SK-N-SH (cell line): Measurements from ENCODE around the gene ATP6V0C. TPM values are rescaled to one million over a fixed set of nuclear protein-coding genes. Genes with fewer than 3 reads are reported as not detected.
"Not testable (repeated sequence)": the region's sequence is repeated elsewhere in the genome, so short reads cannot be mapped to it uniquely, and the experiment has no call there.

ENCODE experiments used
- CTCF ChIA-PET: fragments of 300-600, 350-600 bp; formaldehyde crosslinking; extraction: SDS; loops from one replicate; lab custom pipeline; 2021; lab: Yijun Ruan, JAX
- POLR2A ChIA-PET: fragments of 350-600 bp; sonication (Branson Sonifier 250); formaldehyde crosslinking; extraction: SDS; loops from one replicate; lab custom pipeline; 2020; ENCODE audit warnings: antibody characterized with exemption, inconsistent platforms; lab: Yijun Ruan, JAX
- DNase-seq: peaks from one replicate; pipeline ENCODE4 v3.0.0; 2012
- H2AFZ ChIP-seq: fragments of 200-600 bp; sonication (generic); 2 replicates; pipeline ENCODE4 v1.8.1; 2016; ENCODE audit warnings: antibody characterized with exemption, mild to moderate bottlenecking, low read depth
- H3F3A ChIP-seq: fragments of 200-600 bp; sonication (generic); replicated peaks from 2 replicates; pipeline ENCODE3; 2016; ENCODE audit warnings: antibody characterized with exemption, mild to moderate bottlenecking; ENCODE audit not compliant: insufficient read depth
- H3K27ac ChIP-seq, 2 experiments: fragments of 200-500 bp in 1 of 2; fragments of 200-600 bp in 1 of 2; sonication (Bioruptor generic) in 1 of 2; sonication (generic), shearing (Covaris generic) in 1 of 2; 2 replicates each; pipeline versions ENCODE4 v1.5.1 to v1.6.1; 2014 to 2016; ENCODE audit warnings: low read depth in 2 of 2, inconsistent platforms in 1 of 2, low read length in 1 of 2, mild to moderate bottlenecking in 1 of 2, mixed read lengths in 1 of 2
- H3K27me3 ChIP-seq: fragments of 200-600 bp; sonication (generic), shearing (Covaris generic); 2 replicates; pipeline ENCODE4 v1.6.1; 2016; ENCODE audit warnings: mixed run types; ENCODE audit not compliant: insufficient read depth
- H3K36me3 ChIP-seq, 2 experiments: fragments of 200-500 bp in 1 of 2; fragments of 200-600 bp in 1 of 2; sonication (Bioruptor generic) in 1 of 2; sonication (generic) in 1 of 2; replicated peaks in 1 of 2; 2 replicates each; pipeline versions ENCODE3 to v1.5.1; 2014 to 2016; ENCODE audit warnings: low read length in 1 of 2, mild to moderate bottlenecking in 1 of 2; ENCODE audit not compliant: insufficient read depth in 2 of 2, control insufficient read depth in 1 of 2
- H3K4me1 ChIP-seq, 2 experiments: fragments of 200-500 bp in 1 of 2; fragments of 200-600 bp in 1 of 2; sonication (Bioruptor generic) in 1 of 2; sonication (generic), shearing (Covaris generic) in 1 of 2; 2 replicates each; pipeline versions ENCODE4 v1.5.1 to v1.6.1; 2014 to 2016; ENCODE audit warnings: low read depth in 1 of 2, low read length in 1 of 2, mixed run types in 1 of 2; ENCODE audit not compliant: insufficient read depth in 2 of 2, control insufficient read depth in 1 of 2
- H3K4me2 ChIP-seq: fragments of 200-600 bp; sonication (generic), shearing (Covaris generic); 2 replicates; pipeline ENCODE4 v1.6.1; 2017; ENCODE audit warnings: mixed run types
- H3K4me3 ChIP-seq, 2 experiments: fragments of 200-500 bp in 1 of 2; fragments of 200-600 bp in 1 of 2; sonication (Bioruptor generic) in 1 of 2; sonication (generic), shearing (Covaris generic) in 1 of 2; 2 replicates each; pipeline versions ENCODE4 v1.5.1 to v1.8.1; 2014 to 2016; ENCODE audit warnings: low read depth in 2 of 2, inconsistent platforms in 1 of 2, low read length in 1 of 2, mild to moderate bottlenecking in 1 of 2, mixed read lengths in 1 of 2, moderate library complexity in 1 of 2
- H3K79me2 ChIP-seq: fragments of 200-600 bp; sonication (generic); 2 replicates; pipeline ENCODE4 v1.8.1; 2017; ENCODE audit warnings: mild to moderate bottlenecking; ENCODE audit not compliant: insufficient read depth
- H3K9ac ChIP-seq: fragments of 200-600 bp; sonication (generic); 2 replicates; pipeline ENCODE4 v1.6.1; 2017; ENCODE audit warnings: mixed run types
- H3K9me2 ChIP-seq: fragments of 200-600 bp; sonication (generic); 2 replicates; pipeline ENCODE4 v1.6.1; 2017; ENCODE audit warnings: mixed run types
- H3K9me3 ChIP-seq: fragments of 200-600 bp; sonication (generic); 2 replicates; pipeline ENCODE4 v1.6.1; 2017; ENCODE audit warnings: mixed run types, mild to moderate bottlenecking, moderate library complexity
- H4K20me1 ChIP-seq: fragments of 200-600 bp; sonication (generic); 2 replicates; pipeline ENCODE4 v1.6.1; 2017; ENCODE audit warnings: mild to moderate bottlenecking, mixed run types; ENCODE audit not compliant: insufficient read depth
- MEF2A ChIP-seq: IDR thresholded peaks from 2 replicates; pipeline ENCODE4 v1.4.0; 2012; ENCODE audit warnings: low read depth, borderline replicate concordance
- NRF1 ChIP-seq: IDR thresholded peaks from 2 replicates; pipeline ENCODE4 v1.6.1; 2012; ENCODE audit warnings: low read depth, mild to moderate bottlenecking, low read length
- RAD21 ChIP-seq: IDR thresholded peaks from 2 replicates; pipeline ENCODE4 v1.6.1; 2012; ENCODE audit warnings: mild to moderate bottlenecking, low read length
- RFX5 ChIP-seq: IDR thresholded peaks from 2 replicates; pipeline ENCODE4 v1.6.1; 2012; ENCODE audit warnings: mild to moderate bottlenecking, improper control_type of control experiment, low read length
- USF1 ChIP-seq: IDR thresholded peaks from 2 replicates; pipeline ENCODE4 v1.4.0; 2012; ENCODE audit warnings: low read depth, borderline replicate concordance
- WGBS: methylation state at CpG from one replicate; pipeline ENCODE4 v1.1.6; 2017; ENCODE audit warnings: low lambda C conversion rate; 5-methylcytosine and 5-hydroxymethylcytosine counted together
- polyA plus RNA-seq, 3 experiments: library from polyadenylated mRNA; depleted of rRNA; stranded (reverse); fragments of >200 nt; gene quantifications; 2 replicates each; pipeline ENCODE4 v1.2.3, GENCODE V29; 2012
- TF ChIP-seq, protein P1 (sequence below): fragments of 150-350 bp; IDR thresholded peaks from 2 replicates; pipeline ENCODE4 v1.6.1; 2017; ENCODE audit warnings: antibody characterized with exemption, low read length, low read depth, borderline replicate concordance

Gene ATP6V0C
- polyA plus RNA-seq, 1 of the 3 experiments (the other 2 are of a cell fraction): 80.1 TPM

- TF ChIP-seq RAD21: no peak
- TF ChIP-seq, protein P1, sequence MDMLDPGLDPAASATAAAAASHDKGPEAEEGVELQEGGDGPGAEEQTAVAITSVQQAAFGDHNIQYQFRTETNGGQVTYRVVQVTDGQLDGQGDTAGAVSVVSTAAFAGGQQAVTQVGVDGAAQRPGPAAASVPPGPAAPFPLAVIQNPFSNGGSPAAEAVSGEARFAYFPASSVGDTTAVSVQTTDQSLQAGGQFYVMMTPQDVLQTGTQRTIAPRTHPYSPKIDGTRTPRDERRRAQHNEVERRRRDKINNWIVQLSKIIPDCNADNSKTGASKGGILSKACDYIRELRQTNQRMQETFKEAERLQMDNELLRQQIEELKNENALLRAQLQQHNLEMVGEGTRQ: no peak
Measured at GRCh38 chr16:2533912-2534311, 20.2 kb downstream of the ATP6V0C start (continued).

- WGBS: 97% methylated on average over 5 of the region's 5 CpGs
- H3K4me2 ChIP-seq, H3K4me1 ChIP-seq, DNase-seq, H3K27ac ChIP-seq, H3K9me3 ChIP-seq, H3K9ac ChIP-seq, H3K27me3 ChIP-seq, POLR2A ChIA-PET, CTCF ChIA-PET, H3K4me3 ChIP-seq, H2AFZ ChIP-seq, H3K9me2 ChIP-seq, H3K36me3 ChIP-seq, H3K79me2 ChIP-seq, H4K20me1 ChIP-seq: not testable (repeated sequence)
- peaks cover 19% of the 10 kb centered on the region for H3F3A ChIP-seq
Measured at GRCh38 chr16:2534335-2534734, 20.6 kb downstream of the ATP6V0C start.

DNA sequence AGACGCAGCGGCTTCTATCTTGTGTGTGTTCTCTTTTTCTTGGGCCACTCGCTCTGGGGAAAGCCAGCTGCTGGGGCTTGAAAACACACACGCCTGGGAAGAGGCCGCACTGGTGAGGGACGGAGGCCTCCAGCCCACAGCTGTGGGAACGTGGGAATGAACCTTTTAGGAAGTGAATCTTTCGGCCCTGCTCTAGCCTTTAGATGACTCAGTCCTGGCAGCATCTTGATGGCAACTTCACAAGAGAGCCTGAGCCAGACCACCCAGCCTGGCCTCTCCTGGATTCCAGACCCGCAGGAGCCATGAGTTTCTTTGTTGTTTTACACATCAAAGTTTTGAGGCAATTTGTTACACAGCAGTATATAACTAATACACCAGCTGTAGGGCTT is 21.9 kb downstream of the ATP6V0C start:
- Histone ChIP-seq H3K9me3 (no peaks in the 10 kb centered on the region), H3K27me3 (no peaks in the 10 kb centered on the region), H3K4me3 (no peak overlapping the region), H3K9me2 (no peaks in the 10 kb centered on the region), H2AFZ (no peak overlapping the region), H3K36me3 (no peaks in the 10 kb centered on the region), H3F3A (peaks cover 19% of the 10 kb centered on the region), H3K9ac (no peak overlapping the region), H3K4me2 (no peak overlapping the region), H3K27ac (0 out of 4 replicates have a peak overlapping the region, but pooled peaks of 1 of the 2 experiments have one; percentile 18), H3K79me2 (peaks cover 22% of the 10 kb centered on the region), H3K4me1 (peaks cover 0 to 12% of the 10 kb centered on the region in 2 experiments; a peak in 2 of 4 replicates), H4K20me1 (peaks cover 20% of the 10 kb centered on the region)
- 82% methylated on average over 8 of the region's 9 CpGs for WGBS
- ChIA-PET CTCF (no interaction called here), POLR2A (no interaction called here)
- DNase-seq: no peak
- TF ChIP-seq NRF1 (no peak), RFX5 (no peak), USF1 (no peak), MEF2A (no peak)
